K562 (cell line): ENCODE measurements around the gene DAPK1. TPM values are rescaled to one million over a fixed set of nuclear protein-coding genes. Genes with fewer than 3 reads are reported as not detected.
A peak's percentile ranks its signal among the peaks of the same experiment; 100 is the strongest.

ENCODE experiments used
- ATAC-seq: fragments of 200-7000 bp; cut with Tn5 transposase; 3 replicates; pipeline ENCODE4 v1.9.1; 2020; ENCODE audit warnings: moderate library complexity
- BruUV-seq: library from RNA; stranded (reverse); fragments of 400-500 nt; replicated peaks from 2 replicates; lab custom pipeline; 2021; lab: Mats Ljungman, UMichigan
- CTCF ChIA-PET: fragments of 300-600 bp; formaldehyde crosslinking; extraction: SDS; loops from one replicate; lab custom pipeline; 2021; ENCODE audit warnings: low intra/inter-chr PET ratio; lab: Yijun Ruan, JAX
- POLR2A ChIA-PET: fragments of 300-600, 350-650 bp; sonication (Branson Sonifier 250); formaldehyde crosslinking; extraction: SDS; loops from one replicate; lab custom pipeline; 2021; ENCODE audit warnings: antibody characterized with exemption, inconsistent platforms; lab: Yijun Ruan, JAX
- DNase-seq, 4 experiments: peaks; one replicate each; pipeline versions ENCODE4 v3.0.0 to v3.0.0-alpha.2; 2011 to 2018; ENCODE audit warnings: low spot score in 3 of 4, mixed read lengths in 3 of 4; ENCODE audit errors: extremely low read depth in 1 of 4
- FAIRE-seq: peaks from 2 replicates; lab custom pipeline; 2011; peaks lifted over from hg19 to GRCh38; lab: Jason Lieb, UNC
- H2AFZ ChIP-seq: 2 replicates; pipeline ENCODE4 v1.6.0; 2011; ENCODE audit warnings: low read depth, low read length, control low read depth, inconsistent platforms
- H3K27ac ChIP-seq: fragments of 200-600 bp; 3 replicates; pipeline ENCODE4 v1.8.0; 2011; ENCODE audit warnings: low read depth, mild to moderate bottlenecking, control low read depth, inconsistent platforms, low read length, moderate library complexity, mixed read lengths; ENCODE audit errors: extremely low read depth
- H3K27me3 ChIP-seq, 2 experiments: fragments of 300-600 bp in 1 of 2; 2 replicates in 1 of 2; 3 replicates in 1 of 2; pipeline versions ENCODE4 v1.6.0 to v1.8.0; 2011; ENCODE audit warnings: inconsistent platforms in 2 of 2, low read length in 2 of 2, mild to moderate bottlenecking in 1 of 2, mixed read lengths in 1 of 2, moderate library complexity in 1 of 2; ENCODE audit not compliant: control insufficient read depth in 2 of 2, insufficient read depth in 2 of 2
- H3K36me3 ChIP-seq: fragments of 300-600 bp; 3 replicates; pipeline ENCODE4 v1.8.0; 2011; ENCODE audit warnings: mild to moderate bottlenecking, low read length, inconsistent platforms; ENCODE audit not compliant: control insufficient read depth, insufficient read depth
- H3K4me1 ChIP-seq, 2 experiments: fragments of 200-600 bp in 1 of 2; replicated peaks in 1 of 2; 2 replicates in 1 of 2; 3 replicates in 1 of 2; pipeline versions ENCODE4 v1.5.1 to v1.8.0; 2011; ENCODE audit warnings: inconsistent platforms in 2 of 2, low read length in 2 of 2, mild to moderate bottlenecking in 1 of 2, mixed read lengths in 1 of 2, moderate library complexity in 1 of 2; ENCODE audit not compliant: control insufficient read depth in 2 of 2, insufficient read depth in 2 of 2
- H3K4me2 ChIP-seq: 2 replicates; pipeline ENCODE4 v1.6.1; 2011; ENCODE audit warnings: low read length, control low read depth, inconsistent platforms, mixed read lengths; ENCODE audit not compliant: insufficient read depth
- H3K4me3 ChIP-seq: fragments of 200-600 bp; sonication (generic), shearing (Covaris generic); 2 replicates; pipeline ENCODE4 v1.5.1; 2016; ENCODE audit warnings: control low read depth, inconsistent platforms
- H3K79me2 ChIP-seq: fragments of 200-600 bp; 3 replicates; pipeline ENCODE4 v1.8.0; 2011; ENCODE audit warnings: low read length, inconsistent platforms; ENCODE audit not compliant: control insufficient read depth, insufficient read depth
- H3K9ac ChIP-seq, 2 experiments: 2 replicates each; pipeline versions ENCODE4 v1.6.0 to v1.6.1; 2011; ENCODE audit warnings: low read depth in 2 of 2, low read length in 2 of 2, control low read depth in 1 of 2, inconsistent platforms in 1 of 2, mild to moderate bottlenecking in 1 of 2, mixed read lengths in 1 of 2; ENCODE audit not compliant: insufficient read depth in 1 of 2
- H3K9me1 ChIP-seq: one replicate; pipeline ENCODE4 v1.6.0; 2011; ENCODE audit warnings: inconsistent platforms, mild to moderate bottlenecking, low read length, moderate library complexity; ENCODE audit not compliant: control insufficient read depth, insufficient read depth
- H3K9me3 ChIP-seq: replicated peaks from 2 replicates; pipeline ENCODE4 v1.5.1; 2011; ENCODE audit warnings: low read depth, low read length, inconsistent platforms; ENCODE audit not compliant: control insufficient read depth, insufficient read depth
- H4K20me1 ChIP-seq: replicated peaks from 2 replicates; pipeline ENCODE4 v1.6.1; 2011; ENCODE audit warnings: low read length, inconsistent platforms, mixed read lengths; ENCODE audit not compliant: control insufficient read depth, insufficient read depth
- ARNT ChIP-seq, 2 experiments: fragments of 450-650 bp; IDR thresholded peaks; 2 replicates each; pipeline ENCODE4 v1.6.1; 2016; ENCODE audit warnings: mild to moderate bottlenecking in 1 of 2
- BACH1 ChIP-seq: fragments of 200-800 bp; sonication (Bioruptor generic); IDR thresholded peaks from 2 replicates; pipeline ENCODE4 v1.6.1; 2016; ENCODE audit warnings: missing genetic modification characterization, missing compliant biosample characterization
- BCL6 ChIP-seq: fragments of 250-450 bp; sonication (Bioruptor Pico); IDR thresholded peaks from 2 replicates; pipeline ENCODE4 v1.4.0; 2020
- CEBPG ChIP-seq, 3 experiments: fragments of 200-800 bp in 1 of 3; sonication (Bioruptor generic) in 1 of 3; sonication (generic) in 1 of 3; formaldehyde crosslinking in 1 of 3; IDR thresholded peaks in 2 of 3; conservative IDR thresholded peaks in 1 of 3; 2 replicates each; pipeline versions ENCODE4 v1.6.1 to v1.8.0; 2016 to 2022; ENCODE audit warnings: missing compliant biosample characterization in 2 of 3, missing genetic modification characterization in 2 of 3, mild to moderate bottlenecking in 1 of 3, missing genetic modification reagents in 1 of 3
- FOXJ2 ChIP-seq: fragments of 200-800 bp; sonication (Bioruptor generic); IDR thresholded peaks from 2 replicates; pipeline ENCODE4 v1.6.1; 2016; ENCODE audit warnings: missing genetic modification characterization, missing compliant biosample characterization
- FOXK2 ChIP-seq, 2 experiments: fragments of 450-650 bp; IDR thresholded peaks in 1 of 2; conservative IDR thresholded peaks in 1 of 2; 2 replicates each; pipeline ENCODE4 v1.6.1; 2016; ENCODE audit warnings: low read depth in 2 of 2, mild to moderate bottlenecking in 1 of 2
- HDAC3 ChIP-seq: fragments of 450-650 bp; IDR thresholded peaks from 2 replicates; pipeline ENCODE4 v1.6.1; 2018; ENCODE audit warnings: borderline replicate concordance, mild to moderate bottlenecking, moderate library complexity; ENCODE audit not compliant: partially characterized antibody
- HOXB6 ChIP-seq: fragments of 250-450 bp; sonication (Bioruptor Pico); IDR thresholded peaks from 2 replicates; pipeline ENCODE4 v1.5.1; 2022; ENCODE audit warnings: mild to moderate bottlenecking, borderline replicate concordance
- KDM4B ChIP-seq, 2 experiments: fragments of 450-650 bp in 1 of 2; sonication (generic) in 1 of 2; IDR thresholded peaks; 2 replicates each; pipeline ENCODE4 v1.6.1; 2016 to 2017; ENCODE audit warnings: borderline replicate concordance in 2 of 2, antibody characterized with exemption in 1 of 2, low read depth in 1 of 2, mild to moderate bottlenecking in 1 of 2
- KHSRP ChIP-seq: fragments of 450-650 bp; IDR thresholded peaks from 2 replicates; pipeline ENCODE4 v1.6.1; 2017
- MYNN ChIP-seq, 2 experiments: sonication (generic); formaldehyde crosslinking in 1 of 2; IDR thresholded peaks; 2 replicates each; pipeline versions ENCODE4 v1.5.0 to v1.6.1; 2016 to 2020; ENCODE audit warnings: antibody characterized with exemption in 1 of 2, missing genetic modification reagents in 1 of 2
- NR2C1 ChIP-seq, 2 experiments: fragments of 450-650 bp; IDR thresholded peaks; 2 replicates each; pipeline ENCODE4 v1.6.1; 2017; ENCODE audit warnings: mild to moderate bottlenecking in 2 of 2, antibody characterized with exemption in 1 of 2, inconsistent platforms in 1 of 2, missing compliant biosample characterization in 1 of 2, missing genetic modification characterization in 1 of 2
- POLR3A ChIP-seq: IDR thresholded peaks from 2 replicates; pipeline ENCODE4 v1.6.1; 2011; ENCODE audit warnings: borderline replicate concordance, mild to moderate bottlenecking, moderate library complexity; ENCODE audit not compliant: insufficient read length, insufficient read depth; ENCODE audit errors: extremely low read depth
- SMAD4 ChIP-seq: fragments of 250-450 bp; sonication (Bioruptor Pico); conservative IDR thresholded peaks from 2 replicates; pipeline ENCODE4 v1.8.0; 2021; ENCODE audit warnings: inconsistent platforms, mild to moderate bottlenecking, moderate library complexity
- TAL1 ChIP-seq: fragments of 450-650 bp; IDR thresholded peaks from 2 replicates; pipeline ENCODE4 v1.6.1; 2016; ENCODE audit warnings: mild to moderate bottlenecking
- THAP12 ChIP-seq: fragments of 250-450 bp; sonication (Bioruptor Pico); IDR thresholded peaks from 2 replicates; pipeline ENCODE4 v1.9.0; 2021; ENCODE audit warnings: mild to moderate bottlenecking, inconsistent platforms
- ZFP1 ChIP-seq: fragments of 450-650 bp; formaldehyde crosslinking; IDR thresholded peaks from 2 replicates; pipeline ENCODE4 v1.4.0; 2020; ENCODE audit warnings: mild to moderate bottlenecking, mixed read lengths
- ZNF24 ChIP-seq: fragments of 450-650 bp; IDR thresholded peaks from 2 replicates; pipeline ENCODE4 v1.6.1; 2016
- ZNF408 ChIP-seq: fragments of 250-450 bp; sonication (Bioruptor Pico); IDR thresholded peaks from 2 replicates; pipeline ENCODE4 v1.4.0; 2020; ENCODE audit warnings: low read depth, mild to moderate bottlenecking, moderate library complexity
- WGBS: fragments of 100-300 bp; shearing (Covaris generic); methylation state at CpG from one replicate; pipeline ENCODE4 v1.1.6; 2016; ENCODE audit warnings: low coverage, mixed read lengths; ENCODE audit not compliant: insufficient coverage; ENCODE audit errors: missing lambda C conversion rate; 5-methylcytosine and 5-hydroxymethylcytosine counted together
- in situ Hi-C: fragments of 300-500 bp; cut with MboI; formaldehyde crosslinking; loops from 4 replicates; pipeline ENCODE4 v1.15.0; 2018; ENCODE audit warnings: inconsistent platforms, mixed read lengths
- intact Hi-C: fragments of 100-400 bp; cut with micrococcal nuclease; formaldehyde crosslinking; loops from 2 replicates; pipeline ENCODE4 v1.14.2; 2022
- polyA plus RNA-seq, 8 experiments: library from polyadenylated mRNA; depleted of rRNA in 4 of 8; stranded (reverse) in 5 of 8; unstranded in 3 of 8; fragments of >200 nt; fragmentation: Nextera tagmentation in 2 of 8; fragmentation: Illumina TruSeq in 1 of 8; extraction: Ambion mirVana in 2 of 8; extraction: Trizol in 1 of 8; gene quantifications; 2 replicates each; pipeline versions ENCODE4 v1.2.1 to v1.2.3, GENCODE V29; 2011 to 2014; ENCODE audit warnings: inconsistent platforms in 1 of 8, missing spikeins in 1 of 8
- total RNA-seq, 7 experiments: library from RNA; depleted of rRNA in 6 of 7; stranded (reverse); fragments of >200 nt in 6 of 7; fragmentation: Illumina TruSeq in 2 of 7; extraction: Trizol in 2 of 7; gene quantifications; 2 replicates each; pipeline versions ENCODE4 v1.2.1 to v1.2.3, GENCODE V29; 2011 to 2021; ENCODE audit warnings: low replicate concordance in 1 of 7

The DAPK1 gene
- total and polyA plus RNA-seq, 9 of the 15 experiments (the other 6 are each of a cell fraction or from before 2014, with no cell fraction given) = 1.7 to 26.4 (median 15.8) TPM

- TF ChIP-seq HOXB6 (CRISPR knock-in tag) = no peak
- peak; percentile 65; the same call in 1 of the 2 replicates for TF ChIP-seq ZFP1 (CRISPR knock-in tag)
- TF ChIP-seq, all 486 proteins: peak for 2
Observed at GRCh38 chr9:87713988-87714330, 216.3 kb downstream of the DAPK1 start (continued).

GRCh38 chr9:87714819-87715218 lies 217.2 kb downstream of the DAPK1 start:
- H4K20me1 ChIP-seq = no peaks in the 10 kb centered on the region
- 0 out of 2 replicates have a peak, but pooled peaks have one; percentile 53 for TF ChIP-seq KHSRP
- no peak for TF ChIP-seq POLR3A
- peak; percentile 52; the same call in 1 of the 2 replicates for TF ChIP-seq FOXJ2 (tag)
- TF ChIP-seq ARNT (IDR thresholded peaks at IDR 0.05) = peak; percentile 50 to 78; a peak in 1 of 4 replicates
- TF ChIP-seq BACH1 = 0 out of 2 replicates have a peak, but pooled peaks have one; percentile 28
- no peak for TF ChIP-seq THAP12 (CRISPR knock-in tag)
- no peak for TF ChIP-seq ZNF408 (CRISPR knock-in tag)
- peak; percentile 45; the same call in 1 of the 2 replicates for TF ChIP-seq ZNF24
- TF ChIP-seq TAL1 = peak; percentile 90
- no peak for TF ChIP-seq KDM4B (IDR thresholded peaks at IDR 0.05; ENCODE audit: borderline replicate concordance in 2 of 2, low read depth in 1 of 2)
- TF ChIP-seq BCL6 (CRISPR knock-in tag) = no peak
- TF ChIP-seq NR2C1 (IDR thresholded peaks at IDR 0.05) = no peak
- TF ChIP-seq NR2C1 (tag; IDR thresholded peaks at IDR 0.05) = 0 out of 2 replicates have a peak, but pooled peaks have one; percentile 56
- peak; percentile 61 for TF ChIP-seq HDAC3
- peak; percentile 60 for TF ChIP-seq MYNN (IDR thresholded peaks at IDR 0.05)
- no peak for TF ChIP-seq MYNN (CRISPR knock-in tag; IDR thresholded peaks at IDR 0.05)
- peak; percentile 96 for TF ChIP-seq CEBPG (CRISPR knock-in tag; IDR thresholded peaks at IDR 0.05)
- peak; percentile 98 to 99 for TF ChIP-seq CEBPG (tag; conservative IDR thresholded peaks at IDR 0.05 in 1 of 2, IDR thresholded peaks at IDR 0.05 in 1 of 2)
- peak; percentile 38 to 59; a peak in 2 of 4 replicates for TF ChIP-seq FOXK2 (conservative IDR thresholded peaks at IDR 0.05 in 1 of 2, IDR thresholded peaks at IDR 0.05 in 1 of 2; ENCODE audit: low read depth in 2 of 2)
- peak; percentile 72; the same call in 1 of the 2 replicates for TF ChIP-seq SMAD4 (CRISPR knock-in tag)

More at GRCh38 chr9:87714819-87715218, 217.2 kb downstream of the DAPK1 start:
- Histone ChIP-seq H3K79me2 (no peaks in the 10 kb centered on the region), H2AFZ (no peak overlapping the region), H3K9me3 (no peaks in the 10 kb centered on the region), H3K4me2 (peak overlapping the region; percentile 56), H3K9me1 (peaks cover 3% of the 10 kb centered on the region), H3K27ac (peak overlapping the region; percentile 95; the same call in 2 of the 3 replicates), H3K4me3 (no peak overlapping the region), H3K9ac (peak overlapping the region in 1 of 2 experiments; percentile 18; a peak in 1 of 4 replicates), H3K36me3 (no peaks in the 10 kb centered on the region; the same call in 2 of the 3 replicates), H3K4me1 (peaks cover 21 to 51% of the 10 kb centered on the region in 2 experiments; a peak in 4 of 5 replicates), H3K27me3 (no peaks in the 10 kb centered on the region)
- POLR2A ChIA-PET = interaction anchor here (0.6 to 2.4 kb wide), 3 partner anchors 12 to 89 kb away, joined by 3 to 22 read pairs (median 3); partner anchors contain the start of gene CTSL
- in situ Hi-C loops = no loop called here
- DNase-seq (peak; percentile 16 to 81 (median 46)), ATAC-seq (peak; percentile 72), FAIRE-seq (peak; percentile 90)
- intact Hi-C loops = no loop called here
- 5% methylated on average over 2 of the region's 2 CpGs for WGBS
- no TSS peak for BruUV-seq
- CTCF ChIA-PET = no interaction called here
